Endothelial cell of umbilical vein (primary cell): Measurements from ENCODE around the gene GANAB.

Experiments
- CTCF ChIP-seq, 2 donors: IDR thresholded peaks; 1 replicate in 1 of 2; 2 replicates in 1 of 2; pipeline ENCODE4 v1.5.1; 2011; ENCODE audit warnings: low read length in 2 of 2, mild to moderate bottlenecking in 2 of 2, moderate library complexity in 2 of 2, control low read depth in 1 of 2, inconsistent platforms in 1 of 2, low read depth in 1 of 2; ENCODE audit not compliant: insufficient read depth in 1 of 2; ENCODE audit errors: extremely low read depth in 1 of 2
- EZH2 ChIP-seq: IDR thresholded peaks from 2 replicates; pipeline ENCODE4 v1.6.1; 2012; ENCODE audit warnings: borderline replicate concordance, low read depth, mild to moderate bottlenecking, moderate library complexity, low read length, inconsistent platforms; ENCODE audit not compliant: severe bottlenecking
- FOS ChIP-seq: IDR thresholded peaks from 2 replicates; pipeline ENCODE4 v1.6.1; 2011; ENCODE audit warnings: mild to moderate bottlenecking, low read length, moderate library complexity, borderline replicate concordance; ENCODE audit not compliant: insufficient read depth
- GATA2 ChIP-seq: IDR thresholded peaks from 2 replicates; pipeline ENCODE4 v1.7.0; 2011; ENCODE audit warnings: low read depth, mild to moderate bottlenecking, moderate library complexity, mixed read lengths, low read length; ENCODE audit not compliant: insufficient read length, insufficient read depth
- MYC ChIP-seq: IDR thresholded peaks from one replicate; pipeline ENCODE4 v1.6.1; 2011; ENCODE audit warnings: mild to moderate bottlenecking, low read depth, low read length
- POLR2A ChIP-seq: IDR thresholded peaks from 2 replicates; pipeline ENCODE4 v1.6.1; 2012; ENCODE audit warnings: low read depth, mild to moderate bottlenecking, control low read depth, low read length
- POLR2AphosphoS5 ChIP-seq: IDR thresholded peaks from 2 replicates; pipeline ENCODE4 v1.6.1; 2012; ENCODE audit warnings: low read depth, mild to moderate bottlenecking, control low read depth, low read length, moderate library complexity; ENCODE audit not compliant: insufficient read depth
- TF ChIP-seq, protein P1 (sequence below): IDR thresholded peaks from 2 replicates; pipeline ENCODE4 v1.6.1; 2011; ENCODE audit not compliant: insufficient read depth, insufficient read length

- TF ChIP-seq CTCF (IDR thresholded peaks at IDR 0.05; ENCODE audit: extremely low read depth in 1 of 2, insufficient read depth in 1 of 2, low read depth in 1 of 2, low read length in 2 of 2) (no peak), POLR2A (peak; percentile 52), POLR2AphosphoS5 (peak; percentile 65), EZH2 (no peak), FOS (no peak), GATA2 (no peak), MYC (no peak)
- TF ChIP-seq, protein P1, sequence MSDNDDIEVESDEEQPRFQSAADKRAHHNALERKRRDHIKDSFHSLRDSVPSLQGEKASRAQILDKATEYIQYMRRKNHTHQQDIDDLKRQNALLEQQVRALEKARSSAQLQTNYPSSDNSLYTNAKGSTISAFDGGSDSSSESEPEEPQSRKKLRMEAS = no peak
Measured at GRCh38 chr11:62666259-62666926, 20.0 kb upstream of the GANAB start.
